C4-2B (cell line): ENCODE results near the gene C4orf50.

Source experiments
- H3K27ac ChIP-seq: fragments of 450-650 bp; 2 replicates; pipeline ENCODE4 v1.5.1; 2017
- ZFX ChIP-seq: fragments of 450-650 bp; IDR thresholded peaks from 2 replicates; pipeline ENCODE4 v1.6.1; 2017
- TF ChIP-seq, protein P1 (sequence below): fragments of 450-650 bp; conservative IDR thresholded peaks from 2 replicates; pipeline ENCODE4 v1.5.1; 2017; ENCODE audit warnings: mild to moderate bottlenecking

C4orf50 gene

GRCh38 chr4:5924461-5925125 lies 93.6 kb downstream of the C4orf50 start:
- TF ChIP-seq ZFX: no peak
- TF ChIP-seq, protein P1, sequence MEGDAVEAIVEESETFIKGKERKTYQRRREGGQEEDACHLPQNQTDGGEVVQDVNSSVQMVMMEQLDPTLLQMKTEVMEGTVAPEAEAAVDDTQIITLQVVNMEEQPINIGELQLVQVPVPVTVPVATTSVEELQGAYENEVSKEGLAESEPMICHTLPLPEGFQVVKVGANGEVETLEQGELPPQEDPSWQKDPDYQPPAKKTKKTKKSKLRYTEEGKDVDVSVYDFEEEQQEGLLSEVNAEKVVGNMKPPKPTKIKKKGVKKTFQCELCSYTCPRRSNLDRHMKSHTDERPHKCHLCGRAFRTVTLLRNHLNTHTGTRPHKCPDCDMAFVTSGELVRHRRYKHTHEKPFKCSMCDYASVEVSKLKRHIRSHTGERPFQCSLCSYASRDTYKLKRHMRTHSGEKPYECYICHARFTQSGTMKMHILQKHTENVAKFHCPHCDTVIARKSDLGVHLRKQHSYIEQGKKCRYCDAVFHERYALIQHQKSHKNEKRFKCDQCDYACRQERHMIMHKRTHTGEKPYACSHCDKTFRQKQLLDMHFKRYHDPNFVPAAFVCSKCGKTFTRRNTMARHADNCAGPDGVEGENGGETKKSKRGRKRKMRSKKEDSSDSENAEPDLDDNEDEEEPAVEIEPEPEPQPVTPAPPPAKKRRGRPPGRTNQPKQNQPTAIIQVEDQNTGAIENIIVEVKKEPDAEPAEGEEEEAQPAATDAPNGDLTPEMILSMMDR: no peak
- H3K27ac ChIP-seq: no peak overlapping the region

DNA sequence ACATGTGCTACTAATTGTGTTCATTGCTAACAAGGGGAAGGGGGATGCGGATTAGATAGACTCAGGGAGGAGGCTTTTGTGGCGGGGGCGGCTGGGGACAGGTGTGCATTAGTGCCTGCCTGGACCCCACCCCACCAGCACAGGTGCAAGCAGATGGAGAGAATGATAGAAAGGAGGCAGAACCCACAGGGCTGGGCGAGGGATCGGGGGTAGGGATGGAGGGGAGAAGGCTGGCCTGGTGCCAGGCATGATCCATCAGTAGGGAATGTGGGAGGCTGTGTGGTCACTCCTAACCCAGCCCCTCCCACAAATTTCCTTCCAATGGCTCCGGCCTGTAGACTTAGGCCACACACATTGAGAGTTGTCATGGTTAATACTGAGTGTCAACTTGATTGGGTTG lies 94.9 kb downstream of the C4orf50 start:
- H3K27ac ChIP-seq: no peak overlapping the region

DNA sequence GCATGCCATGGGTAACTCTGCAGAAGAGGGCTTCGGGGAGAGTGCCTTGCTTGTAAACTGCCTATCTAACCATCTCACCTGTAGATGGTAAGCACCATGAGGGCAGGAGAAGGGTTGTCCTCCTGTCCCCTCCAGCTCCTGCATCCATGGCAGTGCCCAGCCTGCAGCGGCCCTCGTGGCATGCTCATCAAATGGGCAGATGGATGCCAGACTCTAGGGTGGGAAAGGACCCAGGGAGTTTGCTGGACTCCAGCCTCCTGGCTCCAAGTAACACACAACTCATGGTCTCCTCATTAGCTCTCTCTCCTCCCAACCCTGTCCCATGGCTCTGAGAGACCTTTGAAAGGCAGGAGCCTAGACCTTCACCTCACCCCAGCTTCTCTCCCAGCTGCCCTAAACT lies 95.7 kb downstream of the C4orf50 start:
- no peak for TF ChIP-seq ZFX
- H3K27ac ChIP-seq: no peak overlapping the region

More for the DNA sequence above, 94.9 kb downstream of the C4orf50 start:
- TF ChIP-seq, protein P1: no peak
- no peak for TF ChIP-seq ZFX

DNA sequence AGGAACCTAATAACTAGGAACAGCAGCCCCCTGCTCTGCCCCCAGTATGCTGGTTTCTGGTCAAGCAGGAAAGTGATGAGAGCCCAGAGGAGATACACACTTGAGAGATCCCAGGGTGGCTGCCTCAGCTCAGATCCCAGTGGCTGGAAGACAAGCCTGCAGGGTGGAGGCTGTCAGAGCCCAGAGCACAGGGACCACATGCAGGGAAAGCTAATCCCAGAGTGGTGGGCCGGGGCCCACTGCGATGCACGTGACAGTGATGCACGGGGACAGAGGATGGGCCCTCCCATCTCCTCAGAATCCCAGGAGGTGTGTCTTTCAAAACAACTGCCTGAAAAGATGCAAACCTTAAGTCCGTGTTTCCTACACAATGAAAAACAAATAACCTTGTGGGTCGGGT lies 96.2 kb downstream of the C4orf50 start:
- no peak for TF ChIP-seq ZFX
- TF ChIP-seq, protein P1: no peak
- no peak overlapping the region for H3K27ac ChIP-seq

GRCh38 chr4:5921101-5921980 lies 96.9 kb downstream of the C4orf50 start:
- H3K27ac ChIP-seq: no peak overlapping the region
- TF ChIP-seq, protein P1: no peak
- no peak for TF ChIP-seq ZFX

- no peak overlapping the region for H3K27ac ChIP-seq
- TF ChIP-seq ZFX: no peak
- TF ChIP-seq, protein P1: no peak
These were observed 98.7 kb downstream of the C4orf50 start for GRCh38 chr4:5919571-5919970.

GRCh38 chr4:5919044-5919443 lies 99.2 kb downstream of the C4orf50 start:
- no peak overlapping the region for H3K27ac ChIP-seq
- no peak for TF ChIP-seq ZFX
- TF ChIP-seq, protein P1: no peak
